ENCODE results near the gene NR1H3. TPM values are rescaled to one million over a fixed set of nuclear protein-coding genes. Genes with fewer than 3 reads are reported as not detected.
A peak's percentile ranks its signal among the peaks of the same experiment; 100 is the strongest.

The NR1H3 gene
- total RNA-seq, 2 experiments from 2014 or later: 6.2 to 14.7 TPM

DNA sequence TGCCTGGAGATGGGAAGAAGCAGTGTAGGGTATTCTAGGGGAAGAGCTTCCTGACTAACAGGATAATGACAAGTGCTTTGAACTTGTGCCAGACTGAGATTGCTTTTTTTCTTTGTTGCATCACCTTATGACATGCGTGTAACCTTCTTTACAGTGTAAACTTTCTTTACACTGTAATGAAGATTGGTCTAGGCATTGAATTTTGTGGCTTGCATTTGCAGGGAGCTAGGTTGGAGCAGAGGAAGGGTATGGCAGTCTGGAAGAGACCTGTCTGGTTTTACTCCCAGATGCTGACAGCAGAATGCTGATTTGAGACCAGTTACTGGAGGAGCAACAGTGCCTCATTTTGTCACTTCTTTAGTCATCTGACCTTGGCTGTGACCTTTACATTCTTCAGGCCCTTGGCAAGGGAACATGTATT is 37.4 kb upstream of the NR1H3 start:
- intact Hi-C loops (cut with micrococcal nuclease; ENCODE audit: unreplicated experiment): no loop called here
- Histone ChIP-seq H4K20me1 (ENCODE audit: insufficient read depth, low read length) (no peaks in the 10 kb centered on the region), H3K9me3 (ENCODE audit: low read length) (peaks cover 5% of the 10 kb centered on the region; the same call in 1 of the 2 replicates), H3K27ac (ENCODE audit: low read depth, low read length, poor library complexity, severe bottlenecking) (peak overlapping the region; percentile 5), H3K4me1 (ENCODE audit: insufficient read depth, low read length, poor library complexity, severe bottlenecking) (peaks cover 55% of the 10 kb centered on the region), H3K4me2 (ENCODE audit: low read length) (peak overlapping the region; percentile 39), H3K9me2 (ENCODE audit: insufficient read depth, low read length) (no peaks in the 10 kb centered on the region), H2AFZ (ENCODE audit: low read length) (peak overlapping the region; percentile 14; the same call in 1 of the 2 replicates), H3K79me2 (ENCODE audit: insufficient read depth, low read depth, low read length) (no peaks in the 10 kb centered on the region), H3K4me3 (ENCODE audit: low read depth, low read length, poor library complexity, severe bottlenecking) (no peak overlapping the region), H3K36me3 (ENCODE audit: insufficient read depth, low read length) (peaks cover 10% of the 10 kb centered on the region)
- TF ChIP-seq, protein P1, sequence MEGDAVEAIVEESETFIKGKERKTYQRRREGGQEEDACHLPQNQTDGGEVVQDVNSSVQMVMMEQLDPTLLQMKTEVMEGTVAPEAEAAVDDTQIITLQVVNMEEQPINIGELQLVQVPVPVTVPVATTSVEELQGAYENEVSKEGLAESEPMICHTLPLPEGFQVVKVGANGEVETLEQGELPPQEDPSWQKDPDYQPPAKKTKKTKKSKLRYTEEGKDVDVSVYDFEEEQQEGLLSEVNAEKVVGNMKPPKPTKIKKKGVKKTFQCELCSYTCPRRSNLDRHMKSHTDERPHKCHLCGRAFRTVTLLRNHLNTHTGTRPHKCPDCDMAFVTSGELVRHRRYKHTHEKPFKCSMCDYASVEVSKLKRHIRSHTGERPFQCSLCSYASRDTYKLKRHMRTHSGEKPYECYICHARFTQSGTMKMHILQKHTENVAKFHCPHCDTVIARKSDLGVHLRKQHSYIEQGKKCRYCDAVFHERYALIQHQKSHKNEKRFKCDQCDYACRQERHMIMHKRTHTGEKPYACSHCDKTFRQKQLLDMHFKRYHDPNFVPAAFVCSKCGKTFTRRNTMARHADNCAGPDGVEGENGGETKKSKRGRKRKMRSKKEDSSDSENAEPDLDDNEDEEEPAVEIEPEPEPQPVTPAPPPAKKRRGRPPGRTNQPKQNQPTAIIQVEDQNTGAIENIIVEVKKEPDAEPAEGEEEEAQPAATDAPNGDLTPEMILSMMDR (conservative IDR thresholded peaks at IDR 0.05; ENCODE audit: low read length): no peak
- TF ChIP-seq EZH2phosphoT487 (IDR thresholded peaks at IDR 0.05; ENCODE audit: borderline replicate concordance, low read depth, low read length): no peak
- ChIA-PET CTCF (ENCODE audit: unreplicated experiment) (interaction anchor here (0.5 to 1.0 kb wide), 5 partner anchors 12 to 444 kb away, joined by 3 read pairs; partner anchors contain the start of gene SPI1), POLR2A (interaction anchor here (0.6 to 2.7 kb wide), 9 partner anchors 8 to 376 kb away, joined by 3 to 16 read pairs (median 3); partner anchors contain the start of gene ACP2)
- no peak for DNase-seq (ENCODE audit: low spot score)
- no TSS peak for BruUV-seq (replicated peaks)

DNA sequence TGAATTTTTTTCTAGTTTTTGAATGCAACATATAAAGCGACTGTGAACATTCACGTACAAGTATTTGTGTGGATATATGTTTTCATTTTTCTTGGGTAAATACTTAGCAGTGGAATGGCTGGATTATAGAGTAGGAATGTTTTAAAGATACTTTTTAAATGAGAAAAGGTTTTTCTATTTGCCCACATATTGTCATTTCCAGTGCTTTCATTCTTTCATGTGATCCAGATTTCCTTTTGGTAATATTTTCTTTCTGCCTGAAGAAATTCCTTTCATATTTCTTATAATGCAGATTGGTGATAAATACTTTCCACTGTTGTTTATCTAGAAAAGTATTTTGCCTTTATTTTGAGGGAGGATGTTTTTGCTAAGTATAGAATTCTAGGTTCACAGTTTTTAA is 35.1 kb upstream of the NR1H3 start:
- H3K79me2 ChIP-seq (ENCODE audit: insufficient read depth, low read depth, low read length): no peaks in the 10 kb centered on the region
- no peaks in the 10 kb centered on the region for H4K20me1 ChIP-seq (ENCODE audit: insufficient read depth, low read length)
- no peak for TF ChIP-seq EZH2phosphoT487 (IDR thresholded peaks at IDR 0.05; ENCODE audit: borderline replicate concordance, low read depth, low read length)
- intact Hi-C loops (cut with micrococcal nuclease; ENCODE audit: unreplicated experiment): no loop called here
- no peak overlapping the region for H3K4me2 ChIP-seq (ENCODE audit: low read length)
- ChIA-PET CTCF (ENCODE audit: unreplicated experiment) (no interaction called here), POLR2A (no interaction called here)
- no peak overlapping the region for H3K27ac ChIP-seq (ENCODE audit: low read depth, low read length, poor library complexity, severe bottlenecking)
- no peaks in the 10 kb centered on the region for H3K9me2 ChIP-seq (ENCODE audit: insufficient read depth, low read length)
- H2AFZ ChIP-seq (ENCODE audit: low read length): no peak overlapping the region
- no peak for DNase-seq (ENCODE audit: low spot score)
- no peak overlapping the region for H3K4me3 ChIP-seq (ENCODE audit: low read depth, low read length, poor library complexity, severe bottlenecking)
- peaks cover 10% of the 10 kb centered on the region for H3K36me3 ChIP-seq (ENCODE audit: insufficient read depth, low read length)
- peaks cover 34% of the 10 kb centered on the region for H3K4me1 ChIP-seq (ENCODE audit: insufficient read depth, low read length, poor library complexity, severe bottlenecking)
- BruUV-seq (replicated peaks): no TSS peak
- H3K9me3 ChIP-seq (ENCODE audit: low read length): peaks cover 5% of the 10 kb centered on the region; the same call in 1 of the 2 replicates

GRCh38 chr11:47225552-47226400 is 32.0 kb upstream of the NR1H3 start:
- no peaks in the 10 kb centered on the region for H3K9me3 ChIP-seq (ENCODE audit: low read length)
- intact Hi-C loops (cut with micrococcal nuclease; ENCODE audit: unreplicated experiment): no loop called here
- no peak overlapping the region for H3K27ac ChIP-seq (ENCODE audit: low read depth, low read length, poor library complexity, severe bottlenecking)
- no peaks in the 10 kb centered on the region for H3K9me2 ChIP-seq (ENCODE audit: insufficient read depth, low read length)
- H3K4me3 ChIP-seq (ENCODE audit: low read depth, low read length, poor library complexity, severe bottlenecking): no peak overlapping the region
- ChIA-PET CTCF (ENCODE audit: unreplicated experiment) (interaction anchor here (1.1 kb wide), 1 partner anchor 54 kb away, joined by 5 read pairs; no protein-coding TSS in a partner anchor), POLR2A (interaction anchor here (0.6 kb wide), 1 partner anchor 12 kb away, joined by 3 read pairs; no protein-coding TSS in a partner anchor)
- peaks cover 5% of the 10 kb centered on the region; the same call in 1 of the 2 replicates for H3K36me3 ChIP-seq (ENCODE audit: insufficient read depth, low read length)
- TF ChIP-seq, protein P1 (conservative IDR thresholded peaks at IDR 0.05; ENCODE audit: low read length): no peak
- TF ChIP-seq EZH2phosphoT487 (IDR thresholded peaks at IDR 0.05; ENCODE audit: borderline replicate concordance, low read depth, low read length): no peak
- no peaks in the 10 kb centered on the region for H3K79me2 ChIP-seq (ENCODE audit: insufficient read depth, low read depth, low read length)
- no peak overlapping the region for H3K4me2 ChIP-seq (ENCODE audit: low read length)
- peaks cover 5% of the 10 kb centered on the region for H3K4me1 ChIP-seq (ENCODE audit: insufficient read depth, low read length, poor library complexity, severe bottlenecking)
- no peak overlapping the region for H2AFZ ChIP-seq (ENCODE audit: low read length)
- no peaks in the 10 kb centered on the region for H4K20me1 ChIP-seq (ENCODE audit: insufficient read depth, low read length)
- BruUV-seq (replicated peaks): no TSS peak
- no peak for DNase-seq (ENCODE audit: low spot score)

Measured in OCI-LY7 (cell line).